Gastroesophageal sphincter (tissue), 3 donors: Measurements from ENCODE around the gene MFN2.

ENCODE experiments used
- POLR2A ChIP-seq, 2 donors: fragments of 450-650 bp; IDR thresholded peaks; one replicate each; pipeline ENCODE4 v1.6.1; 2017; ENCODE audit warnings: antibody characterized with exemption in 2 of 2, mild to moderate bottlenecking in 2 of 2, moderate library complexity in 1 of 2
- POLR2AphosphoS5 ChIP-seq: sonication (generic); formaldehyde crosslinking; IDR thresholded peaks from one replicate; pipeline ENCODE4 v1.6.1; 2017; ENCODE audit warnings: antibody characterized with exemption
- TF ChIP-seq, protein P1 (sequence below), 4 experiments: fragments of 200-600 bp in 2 of 4; fragments of 450-650 bp in 2 of 4; sonication (generic) in 1 of 4; IDR thresholded peaks; one replicate each; pipeline ENCODE4 v1.5.1; 2017 to 2019; ENCODE audit warnings: antibody characterized with exemption in 4 of 4, mild to moderate bottlenecking in 2 of 4, moderate library complexity in 2 of 4

DNA sequence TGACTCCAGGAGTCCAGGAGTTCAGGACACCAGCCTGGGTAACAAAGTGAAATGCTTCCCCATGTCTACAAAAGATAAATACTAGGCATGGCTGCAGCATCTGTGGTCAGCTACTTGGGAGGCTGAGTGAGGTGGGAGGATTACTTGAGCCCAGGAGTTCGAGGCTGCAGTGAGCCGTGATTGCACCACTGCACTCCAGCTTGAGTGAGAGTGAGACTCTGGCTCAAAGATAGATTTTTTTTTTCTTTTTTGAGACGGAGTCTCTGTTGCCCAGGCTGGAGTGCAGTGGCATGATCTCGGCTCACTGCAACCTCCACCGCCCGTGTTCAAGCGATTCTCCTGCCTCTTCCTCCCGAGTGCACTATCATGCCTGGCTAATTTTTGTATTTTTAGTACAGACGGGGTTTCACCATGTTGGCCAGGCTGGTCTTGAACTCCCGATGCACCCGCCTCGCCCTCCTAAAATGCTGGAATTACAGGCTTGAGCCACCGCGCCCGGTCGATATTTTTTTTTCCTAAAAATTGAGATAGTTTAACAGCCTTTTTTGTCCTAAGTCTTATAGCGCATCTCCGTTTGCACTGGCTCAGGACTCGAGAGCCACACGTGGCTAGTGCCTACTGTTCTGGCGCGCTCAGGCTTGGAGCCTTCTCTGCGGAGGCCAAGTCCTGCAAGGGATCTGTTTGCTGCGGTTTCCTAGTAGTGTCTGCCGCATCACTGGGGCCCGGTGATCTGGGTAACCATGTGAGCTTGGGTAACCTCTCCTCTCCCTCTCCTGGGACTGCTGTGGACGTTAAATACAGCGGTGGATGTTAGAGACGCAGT is 1.0 kb upstream of the MFN2 start:
- no peak for TF ChIP-seq POLR2AphosphoS5
- TF ChIP-seq, protein P1, sequence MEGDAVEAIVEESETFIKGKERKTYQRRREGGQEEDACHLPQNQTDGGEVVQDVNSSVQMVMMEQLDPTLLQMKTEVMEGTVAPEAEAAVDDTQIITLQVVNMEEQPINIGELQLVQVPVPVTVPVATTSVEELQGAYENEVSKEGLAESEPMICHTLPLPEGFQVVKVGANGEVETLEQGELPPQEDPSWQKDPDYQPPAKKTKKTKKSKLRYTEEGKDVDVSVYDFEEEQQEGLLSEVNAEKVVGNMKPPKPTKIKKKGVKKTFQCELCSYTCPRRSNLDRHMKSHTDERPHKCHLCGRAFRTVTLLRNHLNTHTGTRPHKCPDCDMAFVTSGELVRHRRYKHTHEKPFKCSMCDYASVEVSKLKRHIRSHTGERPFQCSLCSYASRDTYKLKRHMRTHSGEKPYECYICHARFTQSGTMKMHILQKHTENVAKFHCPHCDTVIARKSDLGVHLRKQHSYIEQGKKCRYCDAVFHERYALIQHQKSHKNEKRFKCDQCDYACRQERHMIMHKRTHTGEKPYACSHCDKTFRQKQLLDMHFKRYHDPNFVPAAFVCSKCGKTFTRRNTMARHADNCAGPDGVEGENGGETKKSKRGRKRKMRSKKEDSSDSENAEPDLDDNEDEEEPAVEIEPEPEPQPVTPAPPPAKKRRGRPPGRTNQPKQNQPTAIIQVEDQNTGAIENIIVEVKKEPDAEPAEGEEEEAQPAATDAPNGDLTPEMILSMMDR (IDR thresholded peaks at IDR 0.05) = no peak
- TF ChIP-seq POLR2A (IDR thresholded peaks at IDR 0.05) = no peak
